Iris pigment epithelial cell (primary cell): ENCODE results near the gene SLC25A29.
"Not testable (repeated sequence)": the region's sequence is repeated elsewhere in the genome, so short reads cannot be mapped to it uniquely, and the experiment has no call there.

Experiments used
- DNase-seq: peaks from one replicate; pipeline ENCODE4 v3.0.0-alpha.2; 2011; ENCODE audit warnings: low read depth

SLC25A29 gene, protein sequence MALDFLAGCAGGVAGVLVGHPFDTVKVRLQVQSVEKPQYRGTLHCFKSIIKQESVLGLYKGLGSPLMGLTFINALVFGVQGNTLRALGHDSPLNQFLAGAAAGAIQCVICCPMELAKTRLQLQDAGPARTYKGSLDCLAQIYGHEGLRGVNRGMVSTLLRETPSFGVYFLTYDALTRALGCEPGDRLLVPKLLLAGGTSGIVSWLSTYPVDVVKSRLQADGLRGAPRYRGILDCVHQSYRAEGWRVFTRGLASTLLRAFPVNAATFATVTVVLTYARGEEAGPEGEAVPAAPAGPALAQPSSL

DNA sequence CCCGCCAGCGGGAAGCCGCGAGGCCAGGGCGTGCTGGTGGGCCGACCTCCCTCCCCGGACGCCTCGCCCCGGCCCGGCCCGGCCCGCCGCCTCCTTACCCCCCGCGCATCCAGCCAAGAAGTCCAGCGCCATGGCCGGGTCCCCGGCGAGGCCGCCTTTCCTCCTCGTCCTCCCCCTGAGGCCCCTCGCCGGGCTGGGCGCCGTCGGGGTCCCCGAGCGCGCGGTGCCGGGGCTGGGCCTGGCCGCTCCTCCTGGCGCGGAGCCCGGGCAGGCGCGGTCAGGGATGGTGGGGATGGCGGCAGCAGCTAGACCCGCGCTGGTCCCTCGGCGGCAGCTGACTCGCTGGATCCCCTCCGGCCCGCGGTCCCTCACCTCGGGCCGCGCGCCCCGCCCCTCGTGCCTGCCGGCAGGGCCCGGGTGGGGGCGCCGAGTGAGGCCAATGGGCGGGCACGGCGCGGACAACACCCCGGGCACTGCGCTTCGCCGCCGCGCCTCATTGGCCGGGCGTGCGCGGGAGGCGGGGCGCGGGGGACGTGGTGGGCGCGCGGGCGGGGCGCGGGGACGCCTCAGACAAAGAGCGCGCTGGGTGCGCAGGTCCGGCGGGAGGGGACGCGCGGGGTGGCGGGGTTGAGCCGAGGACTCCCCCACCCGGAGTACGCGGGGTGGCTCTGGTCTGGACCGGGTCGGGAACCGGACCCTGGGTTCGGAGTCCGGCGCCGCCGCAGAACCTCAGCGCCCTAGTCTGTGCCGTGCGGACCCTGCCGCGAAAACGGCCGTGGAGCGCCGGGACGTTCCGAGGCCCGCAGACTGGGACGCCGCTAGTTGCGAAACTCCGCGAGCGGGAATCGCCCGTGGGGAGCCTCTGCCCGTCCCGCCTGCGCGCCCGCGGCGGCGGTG is at the start of gene SLC25A29:
TSS of gene SLC25A29 (minus strand) at position 344 of the 897 bp plus-strand sequence. CDS start at position 132, 212 bp downstream.
- peak; percentile 84 for DNase-seq

DNA sequence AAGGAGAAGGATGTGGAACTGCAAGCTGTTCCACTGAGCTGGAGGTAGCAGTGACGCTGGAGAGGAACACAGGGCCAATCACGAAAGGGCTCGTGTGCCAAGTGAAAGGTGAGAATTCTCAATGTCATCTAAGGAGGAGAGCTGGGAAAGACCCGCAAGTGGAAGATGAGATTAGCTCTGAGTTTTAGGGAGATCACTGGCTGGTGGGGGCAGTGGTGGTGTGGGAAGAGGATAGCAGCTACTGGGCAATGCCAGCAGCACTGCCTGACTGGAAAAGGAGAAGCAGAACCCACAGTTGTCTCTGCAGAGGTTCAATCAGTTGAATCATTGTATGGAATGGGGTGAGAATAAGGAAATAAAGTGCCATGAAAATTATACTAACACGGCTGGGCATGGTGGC is 44.7 kb upstream of the SLC25A29 start:
- DNase-seq: no peak

DNA sequence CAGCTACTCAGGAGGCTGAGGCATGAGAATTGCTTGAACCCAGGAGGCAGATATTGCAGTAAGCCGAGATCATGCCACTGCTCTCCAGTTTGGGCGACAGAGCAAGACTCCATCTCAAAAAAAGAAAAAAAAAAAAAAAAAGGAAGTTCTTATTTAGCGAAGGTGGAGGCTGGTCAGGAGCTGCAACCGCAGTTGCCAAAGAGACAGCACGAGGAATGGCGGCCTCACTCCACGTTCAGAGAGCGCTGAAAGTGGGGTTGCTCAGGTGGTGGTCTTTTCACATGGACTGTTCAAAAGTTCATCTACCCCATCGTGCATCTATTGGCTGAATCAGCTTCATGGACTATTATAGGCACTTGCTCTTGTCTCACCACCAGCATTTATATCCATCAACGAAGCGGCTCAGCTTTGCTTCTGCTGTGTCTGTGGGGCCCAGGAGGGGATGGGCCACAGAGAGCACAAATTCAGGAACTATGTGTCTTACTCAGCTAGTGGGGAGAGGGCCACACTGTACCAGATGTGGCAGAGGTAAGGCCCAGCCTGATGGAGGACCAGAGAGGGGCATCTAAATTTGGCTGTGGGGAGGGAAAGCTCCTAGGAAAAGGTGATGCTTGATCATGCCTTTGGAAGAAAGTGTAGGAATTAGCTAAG is 44.2 kb upstream of the SLC25A29 start:
- no peak for DNase-seq

DNA sequence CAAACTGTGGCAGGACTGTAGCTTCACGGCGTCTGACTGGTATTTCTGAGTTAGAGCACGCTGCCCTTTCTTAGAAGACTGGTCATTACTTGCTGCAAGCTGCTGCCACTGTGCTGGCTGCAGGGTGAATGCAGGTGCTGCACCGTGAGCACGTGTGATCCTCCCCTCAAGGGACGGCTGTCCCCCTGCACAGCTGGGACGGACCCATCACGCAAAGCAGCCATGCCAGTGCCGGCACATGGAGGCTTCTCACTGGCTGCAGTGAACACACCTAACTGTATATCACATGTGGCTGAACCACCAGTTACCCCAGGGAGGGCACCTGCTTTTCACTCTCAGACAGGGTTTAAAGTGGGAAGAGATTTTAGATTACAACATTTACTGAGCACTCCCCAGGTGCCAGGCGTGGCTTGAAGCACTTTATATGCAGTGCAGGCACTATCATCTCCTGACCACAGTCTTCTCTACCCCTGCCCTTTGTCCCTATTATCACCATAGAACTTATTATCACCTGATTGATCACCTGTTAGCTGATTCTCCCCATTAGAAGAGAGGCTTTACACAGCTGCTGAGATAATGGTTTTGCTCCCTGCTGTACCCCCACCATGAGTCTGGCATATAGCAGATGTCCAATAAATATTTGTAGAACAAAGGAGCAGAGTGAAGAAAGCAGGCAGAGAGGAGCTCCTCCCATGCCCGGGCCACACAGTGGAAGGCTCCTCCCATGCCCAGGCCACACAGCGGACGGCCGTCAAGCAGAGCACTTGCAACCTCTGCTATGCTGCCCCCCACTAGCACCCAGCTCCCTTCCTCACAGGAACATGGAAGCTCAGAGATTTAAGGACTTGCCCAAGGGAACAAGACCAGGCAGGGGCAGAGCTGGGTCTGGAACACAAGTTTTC is 42.8 kb upstream of the SLC25A29 start:
- DNase-seq: no peak

DNA sequence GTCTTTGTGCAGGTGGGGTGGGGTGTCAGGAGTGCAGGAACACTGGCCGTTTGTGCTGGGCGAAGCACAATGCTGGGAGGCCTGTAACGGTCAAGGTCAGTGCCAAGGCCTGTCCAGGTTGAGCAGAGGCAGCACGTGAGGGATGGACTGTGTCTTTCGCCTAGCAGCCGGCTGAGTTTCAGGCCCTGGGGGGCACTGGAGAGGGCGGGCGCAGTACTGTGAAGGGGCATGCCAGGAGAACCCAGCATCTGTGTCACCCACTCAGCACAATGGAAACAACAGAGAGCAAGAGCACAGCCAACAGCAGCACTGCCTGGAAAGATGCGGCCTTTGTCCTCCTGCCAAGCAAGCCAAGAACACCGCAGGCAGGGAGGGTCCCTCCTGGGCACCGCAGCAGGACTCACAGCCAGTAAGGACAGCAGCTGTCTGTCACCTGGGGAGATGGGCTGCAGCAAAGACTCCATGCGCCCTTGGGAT is 42.0 kb upstream of the SLC25A29 start:
- DNase-seq: no peak

DNA sequence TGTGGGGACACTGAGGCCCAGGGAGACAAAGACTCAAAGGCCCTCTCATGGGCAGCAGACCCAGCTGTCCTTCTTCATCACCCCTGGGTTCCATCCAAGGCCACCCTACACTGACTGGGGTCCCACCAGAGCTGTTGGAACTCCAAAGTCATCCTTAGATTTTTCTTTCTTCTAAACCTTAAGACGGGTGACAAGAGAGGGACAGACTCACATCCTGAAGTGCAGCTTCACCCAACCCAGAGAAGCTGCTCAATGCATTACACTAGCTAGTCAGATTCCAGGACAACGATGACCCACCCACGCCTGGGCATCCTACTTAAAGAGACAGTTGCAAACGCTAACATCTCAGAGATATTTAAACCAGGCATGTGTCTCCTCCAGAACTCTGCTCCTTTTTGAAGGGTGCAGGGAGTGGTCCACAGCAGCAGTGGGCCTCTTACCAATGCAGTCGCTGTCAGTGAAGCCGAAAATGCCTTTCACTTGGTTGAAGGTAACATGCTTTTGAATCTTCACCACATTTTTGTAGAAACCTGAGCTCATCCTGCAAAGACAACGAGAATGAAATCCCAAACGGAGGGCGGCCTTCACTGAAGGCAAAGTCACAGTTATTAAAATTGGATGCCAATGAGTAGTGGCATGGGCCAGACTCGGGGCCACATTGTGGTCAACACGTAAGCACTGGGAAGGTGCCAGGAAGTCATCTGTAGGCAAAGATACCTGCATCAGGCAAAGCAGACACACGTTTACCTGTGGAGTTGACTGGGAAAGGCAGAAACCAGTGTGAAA is 40.3 kb upstream of the SLC25A29 start:
- DNase-seq: no peak

DNA sequence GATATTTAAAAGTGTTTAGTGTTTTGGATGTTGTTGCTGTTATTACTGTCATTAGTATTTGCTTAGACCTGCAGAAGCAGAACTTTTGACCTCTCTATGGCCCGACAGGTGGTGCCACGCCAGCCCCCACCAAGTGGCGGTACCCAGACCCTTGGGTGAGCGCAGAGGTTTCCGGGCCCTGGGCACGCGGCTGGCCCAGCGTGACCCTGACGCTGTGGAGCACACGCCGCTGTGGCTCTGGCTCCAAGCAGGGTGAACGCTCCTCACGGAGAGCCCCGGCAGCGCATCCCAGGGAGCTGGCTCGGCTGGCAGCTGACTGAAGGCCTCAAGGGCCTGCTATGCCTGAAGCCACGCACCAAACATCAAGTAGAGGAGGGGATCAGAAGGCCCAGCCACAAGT is 39.5 kb upstream of the SLC25A29 start:
- no peak for DNase-seq

DNA sequence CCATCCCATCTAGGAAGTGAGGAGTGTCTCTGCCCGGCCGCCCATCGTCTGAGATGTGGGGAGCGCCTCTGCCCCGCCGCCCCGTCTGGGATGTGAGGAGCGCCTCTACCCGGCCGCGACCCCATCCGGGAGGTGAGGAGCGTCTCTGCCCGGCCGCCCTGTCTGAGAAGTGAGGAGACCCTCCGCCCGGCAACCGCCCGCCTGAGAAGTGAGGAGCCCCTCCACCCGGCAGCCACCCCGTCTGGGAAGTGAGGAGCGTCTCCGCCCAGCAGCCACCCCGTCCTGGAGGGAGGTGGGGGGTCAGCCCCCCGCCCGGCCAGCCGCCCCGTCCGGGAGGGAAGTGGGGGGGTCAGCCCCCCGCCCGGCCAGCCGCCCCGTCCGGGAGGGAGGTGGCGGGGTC is 38.4 kb upstream of the SLC25A29 start:
- DNase-seq: not testable (repeated sequence)

DNA sequence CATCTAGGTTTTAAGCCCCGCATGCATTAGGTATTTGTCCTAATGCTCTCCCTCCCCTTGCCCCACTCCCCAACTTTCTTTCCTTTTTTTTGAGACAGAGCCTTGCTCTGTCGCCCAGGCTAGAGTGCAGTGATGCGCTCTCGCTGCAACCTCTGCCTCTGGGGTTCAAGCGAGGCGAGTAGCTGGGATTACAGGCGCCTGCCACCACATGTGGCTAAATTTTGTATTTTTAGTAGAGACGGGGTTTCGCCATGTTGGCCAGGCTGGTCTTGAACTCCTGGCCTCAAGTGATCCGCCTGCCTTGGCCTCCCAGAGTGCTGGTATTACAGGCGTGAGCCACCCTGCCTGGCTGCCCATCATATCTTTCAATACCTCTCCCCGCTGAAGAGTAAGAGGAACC is 36.6 kb upstream of the SLC25A29 start:
- not testable (repeated sequence) for DNase-seq

DNA sequence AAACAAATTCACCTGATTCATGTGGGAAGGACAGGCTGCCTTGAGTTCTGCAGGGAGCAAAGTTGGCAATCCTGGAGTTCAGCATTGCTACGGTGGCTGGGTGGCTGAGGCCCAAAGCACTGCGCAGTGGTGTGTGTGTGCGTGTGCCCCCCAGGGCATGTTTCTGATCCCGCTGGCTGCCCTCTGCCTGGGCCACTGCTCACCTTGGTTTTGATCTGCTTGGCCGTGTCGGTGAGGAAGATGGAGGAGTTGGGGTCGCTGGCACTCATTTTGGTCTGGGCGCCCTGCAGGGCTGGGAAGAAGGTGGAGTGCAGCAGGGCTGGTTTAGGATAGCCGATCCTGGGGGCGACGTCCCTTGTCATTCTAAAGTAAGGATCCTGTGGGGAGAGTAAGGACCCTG is 36.0 kb upstream of the SLC25A29 start:
- DNase-seq: no peak

DNA sequence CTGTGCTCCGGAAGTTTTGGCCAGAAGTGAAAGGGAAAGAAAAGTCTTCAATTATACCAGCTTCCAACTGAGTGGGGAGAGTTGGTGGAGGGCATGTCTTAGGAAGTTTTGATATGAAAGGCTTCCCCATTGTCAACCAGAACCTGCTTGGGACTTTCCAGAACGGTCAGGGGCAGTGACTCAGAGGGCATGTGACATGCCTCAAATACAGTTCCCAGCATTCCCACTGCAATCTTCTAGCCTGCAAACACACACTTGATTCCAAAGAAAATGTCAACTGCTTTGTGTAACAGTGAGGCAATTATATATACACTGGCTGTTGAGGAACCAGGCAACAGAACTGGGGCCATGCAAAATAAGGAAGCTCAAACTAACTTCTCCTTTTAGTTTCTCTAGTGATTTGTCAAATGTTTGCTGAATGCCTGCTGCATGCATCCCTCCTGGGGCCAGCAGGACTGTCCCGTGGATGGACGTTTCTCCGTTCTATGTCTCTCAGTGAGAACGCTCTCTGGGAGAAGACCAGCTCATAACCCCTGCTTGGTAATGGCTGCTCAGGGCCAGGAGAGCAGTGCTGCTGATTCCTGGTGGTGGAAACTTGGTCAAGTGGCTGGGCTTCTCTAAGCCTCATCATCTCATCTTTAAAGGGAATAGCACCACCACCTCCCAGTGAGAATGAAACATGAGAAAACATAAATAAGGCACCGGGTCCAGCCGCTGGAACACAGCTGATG is 35.2 kb upstream of the SLC25A29 start:
- DNase-seq: peak; percentile 90

DNA sequence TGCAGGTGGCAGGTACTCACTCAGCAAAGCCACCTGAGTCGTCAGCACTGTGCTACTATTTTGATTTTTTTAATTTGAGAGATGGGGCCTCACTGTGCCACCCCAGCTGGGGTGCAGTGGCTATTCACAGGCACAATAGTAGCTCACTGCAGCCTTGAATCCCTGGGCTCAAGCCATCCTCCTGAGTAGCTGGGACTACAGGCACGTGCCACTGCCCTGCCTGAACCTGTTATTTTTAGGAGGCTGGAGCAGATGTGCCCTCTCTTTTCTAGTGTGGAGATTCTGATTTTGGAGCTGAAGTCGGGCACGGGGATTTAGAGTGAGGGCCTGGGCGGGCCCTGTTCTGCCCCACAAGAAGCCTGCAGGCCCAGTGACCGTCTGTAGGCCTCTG is 34.2 kb upstream of the SLC25A29 start:
- DNase-seq: no peak

DNA sequence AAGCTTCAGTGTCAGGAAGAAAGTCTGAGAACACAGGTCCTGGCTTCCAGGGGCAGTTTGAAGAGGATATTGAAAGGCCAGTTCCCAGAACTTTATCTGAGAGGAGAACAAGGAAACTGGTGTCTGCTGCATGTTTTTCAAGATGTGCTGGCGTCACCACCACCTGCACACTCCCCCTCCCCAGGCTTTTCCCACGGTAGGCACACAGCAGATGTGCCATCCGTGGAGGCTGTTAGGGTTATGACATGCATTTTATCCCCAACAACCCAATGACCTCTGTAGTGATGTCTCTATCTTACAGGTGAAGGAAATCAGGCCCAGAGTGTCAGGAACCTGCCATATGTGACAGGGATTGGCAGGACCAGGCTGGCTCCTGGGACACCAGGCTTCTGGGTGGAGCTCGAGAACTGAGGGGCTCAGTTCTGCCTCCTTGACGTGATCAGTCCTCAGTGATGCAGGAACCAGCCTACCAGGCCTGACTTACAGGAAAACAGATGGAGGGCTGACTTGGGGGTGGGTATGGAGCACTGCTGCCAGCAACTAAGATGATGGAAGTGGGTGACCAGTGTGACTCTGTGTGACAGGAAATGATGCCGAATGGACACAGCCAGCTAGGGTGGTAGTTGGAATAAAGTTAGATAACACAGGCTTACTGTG is 33.6 kb upstream of the SLC25A29 start:
- no peak for DNase-seq

DNA sequence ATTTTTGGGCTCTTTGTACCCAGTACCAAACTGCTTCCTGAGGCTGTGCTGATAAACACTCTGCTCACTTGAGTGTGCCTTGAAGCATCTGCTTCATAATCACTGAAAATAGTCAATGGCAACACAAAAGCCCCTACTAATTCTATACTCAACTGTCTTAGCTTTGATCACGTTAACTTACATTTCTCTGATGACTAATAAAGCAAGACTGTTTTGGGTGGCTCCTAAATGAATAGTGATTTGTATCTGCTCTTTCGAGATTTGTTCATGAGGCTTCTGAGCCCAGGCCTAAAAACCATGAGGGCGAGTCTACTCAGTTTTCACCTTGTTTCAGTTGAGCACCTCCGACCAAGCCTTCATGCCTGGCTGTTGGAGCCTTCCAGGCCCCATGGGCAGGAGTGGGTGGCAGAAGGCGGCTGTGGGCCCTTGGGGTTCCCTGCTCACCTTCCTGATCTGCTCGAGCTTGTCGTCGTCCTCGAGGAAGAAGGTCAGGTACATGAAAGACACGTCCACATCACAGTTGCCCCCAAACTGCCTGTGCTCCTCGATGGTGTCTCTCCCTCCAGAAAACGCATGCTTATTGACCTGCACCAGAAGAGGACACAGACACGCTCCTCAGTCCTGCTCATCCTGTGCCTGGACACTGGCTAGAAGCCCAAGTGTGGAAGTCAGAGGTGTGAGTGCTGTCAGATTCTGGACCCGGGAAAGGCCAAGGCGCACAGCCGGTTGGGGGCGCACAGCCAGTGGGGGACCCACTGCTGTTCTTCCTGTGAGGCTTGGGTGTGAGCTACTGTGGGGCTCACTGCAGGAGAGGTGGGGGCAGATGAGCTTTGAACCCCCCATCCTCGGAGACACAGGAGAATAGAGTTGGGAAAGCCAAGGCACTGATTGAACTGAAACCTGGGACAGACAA is 30.6 kb upstream of the SLC25A29 start:
- DNase-seq: no peak

DNA sequence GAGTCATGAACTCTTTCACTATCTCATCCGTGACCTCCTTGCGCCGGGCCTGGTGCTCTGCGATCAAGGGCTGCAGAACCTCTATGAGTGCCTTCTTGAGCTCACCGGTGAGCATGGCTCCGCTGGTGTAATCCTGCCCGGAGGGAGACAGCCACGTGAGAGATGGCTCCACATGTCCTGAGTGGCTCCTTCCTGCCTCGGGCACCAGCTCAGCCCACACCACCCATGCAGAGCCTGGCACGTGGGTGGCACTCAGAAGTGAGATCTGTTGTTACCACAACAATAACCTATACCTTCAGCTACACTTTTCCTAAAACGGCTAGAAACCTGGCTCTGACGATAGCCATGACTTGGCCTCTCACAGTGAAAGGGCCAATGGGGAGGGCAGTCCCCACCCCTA is 28.7 kb upstream of the SLC25A29 start:
- no peak for DNase-seq

DNA sequence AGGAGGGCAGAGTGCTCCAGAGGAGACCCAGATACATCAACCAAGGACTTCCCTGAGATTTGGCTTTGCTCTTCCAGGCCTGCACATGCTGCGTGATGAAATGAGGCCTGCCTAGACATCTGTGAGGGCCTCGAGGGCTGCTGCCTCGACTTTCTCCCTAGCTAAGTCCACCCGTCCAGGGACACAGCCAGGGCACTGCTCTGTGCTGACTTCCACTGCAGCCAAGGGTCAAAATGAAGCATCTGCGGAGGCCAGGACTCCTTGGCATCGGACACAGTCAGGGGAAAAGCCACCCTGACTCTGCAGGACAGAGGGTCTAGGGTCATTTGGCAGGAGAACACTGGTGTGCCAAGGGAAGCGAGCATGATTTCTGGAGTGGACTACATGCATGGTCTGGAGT is 27.6 kb upstream of the SLC25A29 start:
- no peak for DNase-seq

DNA sequence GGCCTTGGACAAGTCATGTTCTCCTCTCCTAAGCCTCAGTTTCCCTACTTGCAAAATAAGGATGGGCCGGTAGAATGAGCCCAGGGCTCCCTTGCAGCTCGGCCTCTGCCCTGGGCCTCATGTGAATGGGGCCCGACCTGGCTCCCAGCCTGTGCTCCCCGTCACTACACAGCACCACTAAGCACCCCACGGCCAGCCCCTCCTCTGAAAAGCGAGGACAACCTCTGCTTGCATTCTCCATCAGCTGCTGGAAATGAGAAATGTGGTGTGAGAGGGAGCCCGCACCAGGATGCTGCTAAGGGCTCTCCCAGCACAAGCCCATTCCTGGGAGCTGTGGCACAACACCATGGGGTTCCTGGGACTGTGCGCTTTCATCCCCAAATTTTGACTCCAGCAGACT is 27.1 kb upstream of the SLC25A29 start:
- no peak for DNase-seq

DNA sequence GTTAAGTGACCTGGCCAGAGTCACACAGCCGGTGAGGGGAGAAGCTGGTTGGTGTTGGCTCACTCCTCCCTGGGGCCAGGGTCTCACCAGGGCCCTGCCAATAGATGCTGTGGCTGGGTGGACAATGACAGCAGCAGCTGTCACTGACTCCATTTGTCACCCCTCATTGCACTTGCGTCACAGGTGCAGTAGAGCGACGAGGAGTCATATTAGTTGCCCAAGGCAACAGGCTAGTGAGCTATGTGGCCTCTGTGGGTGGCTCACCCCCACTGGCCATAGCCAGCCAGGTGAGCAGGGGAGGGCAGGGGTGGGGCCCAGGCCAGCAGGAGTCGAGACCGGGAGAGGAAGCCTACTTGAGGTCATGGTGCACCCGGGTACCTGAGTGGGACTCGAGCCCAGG is 26.6 kb upstream of the SLC25A29 start:
- DNase-seq: no peak
